ENCODE measurements around the gene TUT1. TPM values are rescaled to one million over a fixed set of nuclear protein-coding genes. Genes with fewer than 3 reads are reported as not detected.

TUT1 gene
- total RNA-seq, 1 donor from 2014 or later, result 12.0 TPM

- Histone ChIP-seq H3K4me3 (peak overlapping the region; percentile 99 to 100), H3K4me1 (peaks cover 75% of the 10 kb centered on the region), H3K27ac (peak overlapping the region; percentile 100), H3K9me3 (no peaks in the 10 kb centered on the region), H3K27me3 (no peaks in the 10 kb centered on the region), H3K36me3 (no peaks in the 10 kb centered on the region)
- no peak for DNase-seq (ENCODE audit: extremely low spot score in 2 of 2)
- TF ChIP-seq CTCF (IDR thresholded peaks at IDR 0.05) (no peak), POLR2AphosphoS5 (IDR thresholded peaks at IDR 0.05; ENCODE audit: insufficient read depth in 1 of 2, low read depth in 1 of 2) (no peak), POLR2A (IDR thresholded peaks at IDR 0.05) (no peak)
- intact Hi-C loops (cut with DNase I), result loop anchor here (2.0 to 5.0 kb wide), 3 partner anchors 97 to 145 kb away; no protein-coding TSS in a partner anchor
Observed at GRCh38 chr11:62543680-62544444, 47.5 kb downstream of the TUT1 start.

GRCh38 chr11:62542750-62543567, 48.4 kb downstream of the TUT1 start:
- peaks cover 75% of the 10 kb centered on the region for H3K4me1 ChIP-seq

GRCh38 chr11:62542111-62542745, 49.1 kb downstream of the TUT1 start:
- DNase-seq (ENCODE audit: extremely low spot score in 2 of 2), result no peak
- peak overlapping the region; percentile 100 for H3K27ac ChIP-seq
- no peaks in the 10 kb centered on the region for H3K9me3 ChIP-seq
- no peaks in the 10 kb centered on the region for H3K27me3 ChIP-seq
- H3K4me3 ChIP-seq, result peak overlapping the region; percentile 99 to 100
- TF ChIP-seq POLR2AphosphoS5 (IDR thresholded peaks at IDR 0.05; ENCODE audit: insufficient read depth in 1 of 2, low read depth in 1 of 2) (no peak), POLR2A (IDR thresholded peaks at IDR 0.05) (no peak), CTCF (IDR thresholded peaks at IDR 0.05) (no peak)
- H3K36me3 ChIP-seq, result no peaks in the 10 kb centered on the region
- intact Hi-C loops (cut with DNase I), result loop anchor here (5.0 kb wide), 2 partner anchors 95 to 120 kb away; no protein-coding TSS in a partner anchor
- H3K4me1 ChIP-seq, result peaks cover 75% of the 10 kb centered on the region

More at GRCh38 chr11:62542750-62543567, 48.4 kb downstream of the TUT1 start:
- intact Hi-C loops (cut with DNase I), result loop anchor here (5.0 kb wide), 2 partner anchors 96 to 121 kb away; no protein-coding TSS in a partner anchor
- DNase-seq (ENCODE audit: extremely low spot score in 2 of 2), result peak in 1 of 2 donors; percentile 91
- TF ChIP-seq POLR2A (IDR thresholded peaks at IDR 0.05) (no peak), POLR2AphosphoS5 (IDR thresholded peaks at IDR 0.05; ENCODE audit: insufficient read depth in 1 of 2, low read depth in 1 of 2) (peak; percentile 68 to 71), CTCF (IDR thresholded peaks at IDR 0.05) (peak; percentile 90 to 100 (median 95))
- no peaks in the 10 kb centered on the region for H3K27me3 ChIP-seq
- H3K36me3 ChIP-seq, result no peaks in the 10 kb centered on the region
- peak overlapping the region; percentile 100 for H3K27ac ChIP-seq
- H3K4me3 ChIP-seq, result peak overlapping the region; percentile 99 to 100
- H3K9me3 ChIP-seq, result no peaks in the 10 kb centered on the region

GRCh38 chr11:62540804-62541701, 50.3 kb downstream of the TUT1 start:
- peak overlapping the region; percentile 100 for H3K27ac ChIP-seq
- H3K36me3 ChIP-seq, result peaks cover 0 to 5% of the 10 kb centered on the region in 2 donors
- H3K4me3 ChIP-seq, result peak overlapping the region; percentile 99 to 100
- H3K9me3 ChIP-seq, result no peaks in the 10 kb centered on the region
- intact Hi-C loops (cut with DNase I), result loop anchor here (5.0 kb wide), 2 partner anchors 94 to 119 kb away; no protein-coding TSS in a partner anchor
- peaks cover 83% of the 10 kb centered on the region for H3K4me1 ChIP-seq
- DNase-seq (ENCODE audit: extremely low spot score in 2 of 2), result no peak
- no peaks in the 10 kb centered on the region for H3K27me3 ChIP-seq
- TF ChIP-seq POLR2AphosphoS5 (IDR thresholded peaks at IDR 0.05; ENCODE audit: insufficient read depth in 1 of 2, low read depth in 1 of 2) (peak; percentile 16 to 34), POLR2A (IDR thresholded peaks at IDR 0.05) (no peak), CTCF (IDR thresholded peaks at IDR 0.05) (no peak)

Measured in vagina (tissue), 2 donors.